Measurements from ENCODE around the gene TRIM58. TPM values are rescaled to one million over a fixed set of nuclear protein-coding genes. Genes with fewer than 3 reads are reported as not detected.

Gene TRIM58
- total and polyA plus RNA-seq, 9 of the 15 experiments (the other 6 are each of a cell fraction or from before 2014, with no cell fraction given), result 3.8 to 19.1 (median 7.2) TPM

- TF ChIP-seq PHF8 (IDR thresholded peaks at IDR 0.05; ENCODE audit: borderline replicate concordance, low read length) (no peak), CEBPG (CRISPR knock-in tag; IDR thresholded peaks at IDR 0.05) (0 out of 2 replicates have a peak, but pooled peaks have one; percentile 5), CEBPG (tag; conservative IDR thresholded peaks at IDR 0.05 in 1 of 2, IDR thresholded peaks at IDR 0.05 in 1 of 2) (no peak), CBFB (CRISPR knock-in tag; IDR thresholded peaks at IDR 0.05) (no peak), MLX (CRISPR knock-in tag; conservative IDR thresholded peaks at IDR 0.05) (peak in 1 of 2 experiments; percentile 65; a peak in 1 of 4 replicates), ZNF197 (CRISPR knock-in tag; IDR thresholded peaks at IDR 0.05; ENCODE audit: low read depth) (no peak), ZBTB5 (IDR thresholded peaks at IDR 0.05) (no peak), FOXP1 (CRISPR knock-in tag; IDR thresholded peaks at IDR 0.05) (no peak), FOXA3 (CRISPR knock-in tag; conservative IDR thresholded peaks at IDR 0.05 in 1 of 2, IDR thresholded peaks at IDR 0.05 in 1 of 2) (0 out of 4 replicates have a peak, but pooled peaks have one; percentile 6 to 20), TGIF2 (CRISPR knock-in tag; IDR thresholded peaks at IDR 0.05) (no peak), FOXO4 (CRISPR knock-in tag; IDR thresholded peaks at IDR 0.05) (no peak), ATF1 (CRISPR knock-in tag; IDR thresholded peaks at IDR 0.05) (no peak), ATF1 (tag; IDR thresholded peaks at IDR 0.05) (no peak), CBFA2T2 (conservative IDR thresholded peaks at IDR 0.05) (no peak), ZKSCAN1 (IDR thresholded peaks at IDR 0.05; ENCODE audit: low read depth, low read length) (no peak)
- TF ChIP-seq, protein P1, sequence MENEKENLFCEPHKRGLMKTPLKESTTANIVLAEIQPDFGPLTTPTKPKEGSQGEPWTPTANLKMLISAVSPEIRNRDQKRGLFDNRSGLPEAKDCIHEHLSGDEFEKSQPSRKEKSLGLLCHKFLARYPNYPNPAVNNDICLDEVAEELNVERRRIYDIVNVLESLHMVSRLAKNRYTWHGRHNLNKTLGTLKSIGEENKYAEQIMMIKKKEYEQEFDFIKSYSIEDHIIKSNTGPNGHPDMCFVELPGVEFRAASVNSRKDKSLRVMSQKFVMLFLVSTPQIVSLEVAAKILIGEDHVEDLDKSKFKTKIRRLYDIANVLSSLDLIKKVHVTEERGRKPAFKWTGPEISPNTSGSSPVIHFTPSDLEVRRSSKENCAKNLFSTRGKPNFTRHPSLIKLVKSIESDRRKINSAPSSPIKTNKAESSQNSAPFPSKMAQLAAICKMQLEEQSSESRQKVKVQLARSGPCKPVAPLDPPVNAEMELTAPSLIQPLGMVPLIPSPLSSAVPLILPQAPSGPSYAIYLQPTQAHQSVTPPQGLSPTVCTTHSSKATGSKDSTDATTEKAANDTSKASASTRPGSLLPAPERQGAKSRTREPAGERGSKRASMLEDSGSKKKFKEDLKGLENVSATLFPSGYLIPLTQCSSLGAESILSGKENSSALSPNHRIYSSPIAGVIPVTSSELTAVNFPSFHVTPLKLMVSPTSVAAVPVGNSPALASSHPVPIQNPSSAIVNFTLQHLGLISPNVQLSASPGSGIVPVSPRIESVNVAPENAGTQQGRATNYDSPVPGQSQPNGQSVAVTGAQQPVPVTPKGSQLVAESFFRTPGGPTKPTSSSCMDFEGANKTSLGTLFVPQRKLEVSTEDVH (IDR thresholded peaks at IDR 0.05; ENCODE audit: low read depth, partially characterized antibody), result no peak
Observed at GRCh38 chr1:247857985-247858619, 1.1 kb downstream of the TRIM58 start (continued).
